Loucy (cell line): ENCODE measurements around the gene NUP214.

Experiments used
- CTCF ChIP-seq: fragments of 200-600 bp; sonication (generic); conservative IDR thresholded peaks from 2 replicates; pipeline ENCODE4 v1.5.1; 2014; ENCODE audit warnings: mild to moderate bottlenecking, antibody characterized with exemption, low read length
- EZH2phosphoT487 ChIP-seq: fragments of 200-600 bp; IDR thresholded peaks from 2 replicates; pipeline ENCODE4 v1.6.1; 2018; ENCODE audit warnings: antibody characterized with exemption, mild to moderate bottlenecking, moderate library complexity, borderline replicate concordance

DNA sequence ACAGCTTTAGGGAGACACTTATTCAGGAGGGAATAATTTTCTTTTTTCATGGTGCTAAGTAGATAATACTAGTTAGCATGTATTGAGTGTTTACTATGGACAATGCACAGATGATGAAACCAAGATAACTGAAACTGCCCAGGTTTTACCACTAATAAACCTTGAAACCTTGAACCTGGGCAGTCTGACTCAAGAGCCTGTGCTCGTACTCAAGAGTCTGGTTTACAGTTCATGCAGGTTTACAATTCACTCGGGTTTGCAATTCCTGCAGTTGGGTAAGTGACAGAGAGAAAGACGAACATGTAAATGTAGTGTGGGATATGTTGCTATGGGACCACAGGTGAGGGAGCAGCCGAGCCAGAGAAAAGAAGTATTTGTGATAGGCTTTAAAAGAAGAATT, 28.2 kb downstream of the NUP214 start:
- TF ChIP-seq CTCF (no peak), EZH2phosphoT487 (no peak)
